Gastroesophageal sphincter (tissue), 4 donors: Measurements from ENCODE around the gene TBL3. TPM values are rescaled to one million over a fixed set of nuclear protein-coding genes. Genes with fewer than 3 reads are reported as not detected.

Experiments
- ATAC-seq: fragments of 150-250 bp; one replicate; pipeline ENCODE4 v1.9.1; 2016; ENCODE audit warnings: mild to moderate bottlenecking, moderate library complexity
- H3K27ac ChIP-seq, 4 donors: fragments of 200-600 bp; sonication (generic) in 3 of 4; 1 replicate in 3 of 4; 2 replicates in 1 of 4; pipeline ENCODE4 v1.5.1; 2016 to 2019
- H3K27me3 ChIP-seq: fragments of 200-600 bp; sonication (generic); one replicate; pipeline ENCODE4 v1.5.1; 2019
- H3K36me3 ChIP-seq, 2 donors: fragments of 200-600 bp; sonication (generic); one replicate each; pipeline ENCODE4 v1.5.1; 2019; ENCODE audit warnings: control low read depth in 1 of 2
- H3K4me1 ChIP-seq, 3 donors: fragments of 200-600 bp; sonication (generic); 1 replicate in 2 of 3; 2 replicates in 1 of 3; pipeline ENCODE4 v1.5.1; 2016 to 2019; ENCODE audit warnings: control low read depth in 2 of 3
- H3K4me3 ChIP-seq, 2 donors: fragments of 200-600 bp; sonication (generic); one replicate each; pipeline ENCODE4 v1.5.1; 2019; ENCODE audit warnings: mild to moderate bottlenecking in 1 of 2, moderate library complexity in 1 of 2
- H3K9me3 ChIP-seq, 3 donors: fragments of 200-600 bp; sonication (generic); one replicate each; pipeline ENCODE4 v1.5.1; 2017 to 2019; ENCODE audit warnings: control low read depth in 2 of 3
- EP300 ChIP-seq: sonication (generic); formaldehyde crosslinking; IDR thresholded peaks from one replicate; pipeline ENCODE4 v1.6.1; 2017; ENCODE audit warnings: antibody characterized with exemption, mild to moderate bottlenecking
- POLR2A ChIP-seq, 2 donors: fragments of 450-650 bp; IDR thresholded peaks; one replicate each; pipeline ENCODE4 v1.6.1; 2017; ENCODE audit warnings: antibody characterized with exemption in 2 of 2, mild to moderate bottlenecking in 2 of 2, moderate library complexity in 1 of 2
- POLR2AphosphoS5 ChIP-seq: sonication (generic); formaldehyde crosslinking; IDR thresholded peaks from one replicate; pipeline ENCODE4 v1.6.1; 2017; ENCODE audit warnings: antibody characterized with exemption
- WGBS, 2 donors: methylation state at CpG; one replicate each; pipeline ENCODE4 v1.1.5; 2018; ENCODE audit warnings: low coverage in 1 of 2; 5-methylcytosine and 5-hydroxymethylcytosine counted together
- total RNA-seq, 4 donors: library from RNA; depleted of rRNA; stranded (reverse); fragments of >200 nt; gene quantifications; one replicate each; pipeline ENCODE4 v1.1.0, GENCODE V29; 2016
- TF ChIP-seq, protein P1 (sequence below), 4 experiments: fragments of 200-600 bp in 2 of 4; fragments of 450-650 bp in 2 of 4; sonication (generic) in 1 of 4; IDR thresholded peaks; one replicate each; pipeline ENCODE4 v1.5.1; 2017 to 2019; ENCODE audit warnings: antibody characterized with exemption in 4 of 4, mild to moderate bottlenecking in 2 of 4, moderate library complexity in 2 of 4

Gene TBL3
- total RNA-seq, 4 donors from 2014 or later, result 26.7 to 38.6 (median 33.2) TPM

DNA sequence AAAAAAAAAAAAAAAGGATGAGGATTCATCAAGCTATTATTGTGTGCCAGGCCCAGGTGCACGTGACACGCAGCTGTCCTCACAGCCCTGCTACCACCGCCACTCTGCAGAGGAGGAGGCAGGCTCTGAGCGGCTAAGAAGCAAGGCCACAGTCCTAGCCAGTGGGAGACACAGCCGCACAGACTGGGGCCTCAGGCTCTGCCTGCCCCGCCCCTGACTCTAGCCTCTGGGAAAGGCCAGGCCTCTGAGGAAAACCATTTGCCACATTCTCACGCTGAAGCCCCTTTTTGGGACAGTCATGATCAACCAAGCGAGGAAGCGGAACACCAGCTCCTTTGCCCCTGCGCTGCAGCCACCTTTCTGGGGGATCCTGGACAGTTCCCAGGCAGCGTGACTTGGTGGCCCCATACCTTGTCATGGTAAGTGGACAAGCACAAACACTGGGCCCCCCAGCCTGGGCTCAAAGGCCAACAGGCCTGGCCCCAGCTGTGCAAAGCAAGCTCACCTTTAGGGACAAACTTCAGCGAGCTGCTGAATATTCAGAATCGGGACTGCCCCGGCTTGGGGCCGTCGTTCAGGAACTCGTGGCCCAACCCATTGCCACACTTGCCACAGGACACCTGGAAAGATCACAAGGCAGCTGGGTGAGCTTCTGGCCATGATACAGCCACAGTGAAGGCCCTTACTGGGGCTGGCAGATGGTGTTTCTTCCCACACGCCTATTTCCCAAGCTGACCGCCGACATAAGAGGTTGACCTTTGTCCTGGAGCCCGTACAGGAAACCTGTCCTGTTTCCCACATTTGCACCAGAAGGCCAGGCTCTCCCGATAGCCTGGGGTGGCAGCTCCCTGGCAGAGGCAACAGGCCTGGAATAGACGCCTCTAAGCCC, 31.3 kb upstream of the TBL3 start:
- H3K27me3 ChIP-seq, result no peaks in the 10 kb centered on the region
- WGBS, 2 donors, result 93 to 95% methylated on average over 3 to 6 of the region's 23 CpGs
- no peak overlapping the region for H3K4me3 ChIP-seq
- peaks cover 2 to 34% (median 11%) of the 10 kb centered on the region in 3 donors for H3K4me1 ChIP-seq
- H3K36me3 ChIP-seq, result peaks cover 0 to 49% of the 10 kb centered on the region in 2 donors
- ATAC-seq, result no peak
- TF ChIP-seq POLR2AphosphoS5 (no peak), POLR2A (IDR thresholded peaks at IDR 0.05) (no peak), EP300 (no peak)
- TF ChIP-seq, protein P1, sequence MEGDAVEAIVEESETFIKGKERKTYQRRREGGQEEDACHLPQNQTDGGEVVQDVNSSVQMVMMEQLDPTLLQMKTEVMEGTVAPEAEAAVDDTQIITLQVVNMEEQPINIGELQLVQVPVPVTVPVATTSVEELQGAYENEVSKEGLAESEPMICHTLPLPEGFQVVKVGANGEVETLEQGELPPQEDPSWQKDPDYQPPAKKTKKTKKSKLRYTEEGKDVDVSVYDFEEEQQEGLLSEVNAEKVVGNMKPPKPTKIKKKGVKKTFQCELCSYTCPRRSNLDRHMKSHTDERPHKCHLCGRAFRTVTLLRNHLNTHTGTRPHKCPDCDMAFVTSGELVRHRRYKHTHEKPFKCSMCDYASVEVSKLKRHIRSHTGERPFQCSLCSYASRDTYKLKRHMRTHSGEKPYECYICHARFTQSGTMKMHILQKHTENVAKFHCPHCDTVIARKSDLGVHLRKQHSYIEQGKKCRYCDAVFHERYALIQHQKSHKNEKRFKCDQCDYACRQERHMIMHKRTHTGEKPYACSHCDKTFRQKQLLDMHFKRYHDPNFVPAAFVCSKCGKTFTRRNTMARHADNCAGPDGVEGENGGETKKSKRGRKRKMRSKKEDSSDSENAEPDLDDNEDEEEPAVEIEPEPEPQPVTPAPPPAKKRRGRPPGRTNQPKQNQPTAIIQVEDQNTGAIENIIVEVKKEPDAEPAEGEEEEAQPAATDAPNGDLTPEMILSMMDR (IDR thresholded peaks at IDR 0.05), result no peak
- peak overlapping the region in 2 of 4 donors; percentile 95 to 96 for H3K27ac ChIP-seq
- H3K9me3 ChIP-seq, result no peaks in the 10 kb centered on the region

GRCh38 chr16:1941162-1942046, 30.4 kb upstream of the TBL3 start:
- peaks cover 0 to 49% of the 10 kb centered on the region in 2 donors for H3K36me3 ChIP-seq
- no peaks in the 10 kb centered on the region for H3K27me3 ChIP-seq
- 71 to 72% methylated on average over 6 to 12 of the region's 30 CpGs for WGBS, 2 donors
- H3K4me1 ChIP-seq, result peaks cover 2 to 34% (median 11%) of the 10 kb centered on the region in 3 donors
- no peak for ATAC-seq
- peak overlapping the region; percentile 87 to 92 for H3K4me3 ChIP-seq
- no peaks in the 10 kb centered on the region for H3K9me3 ChIP-seq
- no peak for TF ChIP-seq POLR2A (IDR thresholded peaks at IDR 0.05)
- no peak for TF ChIP-seq EP300
- TF ChIP-seq, protein P1 (IDR thresholded peaks at IDR 0.05), result no peak
- TF ChIP-seq POLR2AphosphoS5, result no peak
- H3K27ac ChIP-seq, result peak overlapping the region; percentile 92 to 96 (median 96)

DNA sequence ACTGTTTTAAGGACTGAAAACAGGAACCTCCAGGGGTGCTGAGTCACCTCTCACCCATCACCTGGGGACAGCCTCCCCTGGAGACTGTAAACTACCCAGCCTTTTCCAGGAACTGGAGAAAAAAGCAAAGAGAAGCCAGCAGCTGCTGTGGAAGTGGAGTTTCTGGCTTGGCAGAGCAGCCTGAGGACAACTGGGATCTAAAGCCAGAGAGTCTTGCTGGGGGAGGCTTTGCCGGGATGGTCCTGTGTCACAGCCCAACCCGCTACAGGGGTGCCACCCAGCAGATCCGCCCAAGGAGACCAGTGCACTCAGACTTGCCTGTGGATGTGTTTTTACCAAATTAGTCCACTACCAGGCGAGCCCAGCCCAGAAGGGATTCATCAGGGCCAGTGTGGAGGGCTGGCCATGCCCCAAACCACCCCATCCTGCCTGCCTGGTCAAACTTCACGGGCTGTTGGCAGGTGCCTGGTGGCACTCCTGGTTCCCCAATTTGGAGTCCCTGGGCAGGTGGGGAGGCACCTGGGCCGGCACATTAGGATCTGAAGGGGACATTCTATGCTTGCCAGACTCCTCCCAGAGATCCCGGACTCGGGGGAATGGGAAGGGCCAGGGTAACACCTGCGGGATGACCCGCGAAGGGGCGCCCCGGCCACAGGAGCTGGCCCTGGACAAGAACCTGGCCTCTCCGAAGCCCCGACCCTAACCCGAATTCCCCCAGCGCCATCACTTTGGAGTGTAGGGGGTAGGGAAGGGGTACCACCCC, 29.6 kb upstream of the TBL3 start:
- Histone ChIP-seq H3K4me3 (peak overlapping the region; percentile 87 to 92), H3K27ac (peak overlapping the region; percentile 92 to 96 (median 96)), H3K4me1 (peaks cover 2 to 34% (median 11%) of the 10 kb centered on the region in 3 donors), H3K9me3 (no peaks in the 10 kb centered on the region), H3K36me3 (peaks cover 0 to 42% of the 10 kb centered on the region in 2 donors), H3K27me3 (no peaks in the 10 kb centered on the region)
- WGBS, 2 donors, result 4% methylated on average over 4 of the region's 17 CpGs; no CpG with 5 or more reads in 1 of the 2 donors
- ATAC-seq, result no peak
- TF ChIP-seq POLR2AphosphoS5 (peak; percentile 48), EP300 (no peak), POLR2A (IDR thresholded peaks at IDR 0.05) (peak; percentile 17 to 34)
- TF ChIP-seq, protein P1 (IDR thresholded peaks at IDR 0.05), result no peak

GRCh38 chr16:1942810-1943726, 28.8 kb upstream of the TBL3 start, which contains the start of gene MSRB1:
Gene MSRB1, minus strand, starts transcription at chr16:1943199. Its CDS starts 43 bp downstream, at chr16:1943156.
- peaks cover 2 to 34% (median 11%) of the 10 kb centered on the region in 3 donors for H3K4me1 ChIP-seq

More at GRCh38 chr16:1942810-1943726, 28.8 kb upstream of the TBL3 start, which contains the start of gene MSRB1:
- ATAC-seq, result peak; percentile 97
- peak within 1 kb of the TSS; percentile 92 to 96 (median 96) for H3K27ac ChIP-seq
- H3K36me3 ChIP-seq, result peaks cover 0 to 33% of the 10 kb centered on the region in 2 donors
- WGBS, 2 donors, result 5 to 10% methylated on average over 5 to 6 of the region's 77 CpGs
- TF ChIP-seq POLR2A (IDR thresholded peaks at IDR 0.05) (peak; percentile 96 to 97), POLR2AphosphoS5 (peak; percentile 99), EP300 (no peak)
- TF ChIP-seq, protein P1 (IDR thresholded peaks at IDR 0.05), result peak in 1 of 4 experiments; percentile 17
- no peaks in the 10 kb centered on the region for H3K27me3 ChIP-seq
- no peaks in the 10 kb centered on the region for H3K9me3 ChIP-seq
- peak within 1 kb of the TSS; percentile 87 to 92 for H3K4me3 ChIP-seq
